ENCODE data around the gene SVBP. TPM values are rescaled to one million over a fixed set of nuclear protein-coding genes. Genes with fewer than 3 reads are reported as not detected.
A peak's percentile ranks its signal among the peaks of the same experiment; 100 is the strongest.

The SVBP gene
- total and polyA plus RNA-seq, 2 donors (not counting 1 experiment from before 2014, with no cell fraction given) = 12.6 to 21.9 TPM

DNA sequence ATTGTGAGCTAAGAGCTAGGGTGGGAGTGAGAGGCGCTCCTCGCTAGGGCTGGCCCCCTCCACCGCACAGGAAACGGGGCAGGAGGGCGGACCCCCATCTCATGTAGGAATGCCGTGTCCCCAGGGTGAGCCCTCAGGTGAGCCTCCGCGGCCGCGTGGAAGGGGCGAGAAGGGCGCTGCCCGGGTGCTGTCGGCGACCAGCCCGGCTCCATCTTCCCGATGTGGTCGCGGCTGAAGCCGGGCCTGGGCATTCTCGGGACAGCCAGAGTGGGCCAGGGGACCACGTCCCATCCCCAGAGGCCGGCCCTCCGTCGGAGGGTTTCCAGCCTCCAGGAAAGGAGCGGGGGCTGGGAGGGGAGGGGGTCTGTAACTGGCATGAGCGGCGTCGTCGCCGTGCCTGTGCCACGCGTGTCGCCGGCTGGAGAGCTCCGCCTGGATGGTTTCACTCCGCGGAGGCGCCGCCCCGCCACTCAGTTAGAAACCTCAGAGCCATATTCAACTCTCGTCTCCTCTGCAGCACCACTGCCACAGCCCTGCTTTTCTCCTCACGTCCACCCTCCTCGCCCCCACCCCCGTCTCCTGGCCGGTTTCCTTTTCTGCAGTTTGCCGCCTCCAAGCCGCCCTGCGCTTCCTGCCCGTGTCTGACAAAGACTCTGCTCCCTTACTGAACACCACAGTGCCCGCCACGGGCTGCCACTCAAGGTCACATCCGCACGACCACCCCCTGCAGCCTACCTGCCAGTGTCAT is 32.1 kb downstream of the SVBP start, which contains the start of gene TMEM269:
Gene TMEM269, plus strand, starts transcription at position 46 of the 748 bp plus-strand sequence. CDS start 4,903 bp downstream, outside the sequence.
- Histone ChIP-seq H3K4me2 (replicated peaks; ENCODE audit: low read depth, low read length, poor library complexity, severe bottlenecking) (peak within 1 kb of the TSS; percentile 73), H3K4me3 (ENCODE audit: control extremely low read depth in 1 of 5, extremely low read depth in 1 of 5, insufficient read depth in 1 of 5, low read depth in 2 of 5, low read length in 4 of 5) (peak within 1 kb of the TSS in 4 of 5 experiments; percentile 17 to 51 (median 38)), H3K79me2 (ENCODE audit: control insufficient read depth, insufficient read depth, low read length) (peaks cover 6% of the 10 kb centered on the region), H3K4me1 (ENCODE audit: control insufficient read depth in 2 of 2, insufficient read depth in 2 of 2, low read length in 2 of 2) (peaks cover 11 to 15% of the 10 kb centered on the region in 2 donors), H3K9me3 (ENCODE audit: control extremely low read depth in 1 of 3, control insufficient read depth in 2 of 3, insufficient read depth in 1 of 3, low read length in 2 of 3) (no peaks in the 10 kb centered on the region), H3K36me3 (replicated peaks in 1 of 2; ENCODE audit: control extremely low read depth in 1 of 2, control insufficient read depth in 1 of 2, extremely low read depth in 1 of 2, insufficient read depth in 2 of 2, low read length in 1 of 2) (peaks cover 5 to 10% of the 10 kb centered on the region in 2 experiments), H4K20me1 (ENCODE audit: control insufficient read depth, insufficient read depth, low read length, poor library complexity, severe bottlenecking) (no peaks in the 10 kb centered on the region), H3K9ac (ENCODE audit: low read length) (peak within 1 kb of the TSS; percentile 34), H3K27ac (ENCODE audit: low read length in 2 of 2) (no peak within 1 kb of the TSS), H3K27me3 (replicated peaks in 1 of 4; ENCODE audit: control extremely low read depth in 1 of 4, control insufficient read depth in 3 of 4, insufficient read depth in 4 of 4, low read length in 3 of 4) (peaks cover 0 to 3% (median 0%) of the 10 kb centered on the region in 4 experiments), H2AFZ (ENCODE audit: insufficient read depth, low read depth, low read length, poor library complexity, severe bottlenecking) (peak within 1 kb of the TSS; percentile 84)
- DNase-seq (peak; percentile 42), ATAC-seq (ENCODE audit: low read depth) (peak; percentile 17)
- Mint-ChIP-seq H3K27ac (no peak within 1 kb of the TSS), H3K9me3 (ENCODE audit: insufficient read depth) (no peaks in the 10 kb centered on the region), H3K27me3 (peaks cover 9% of the 10 kb centered on the region), H3K4me3 (peak within 1 kb of the TSS; percentile 87), H3K4me1 (peaks cover 13% of the 10 kb centered on the region)
- WGBS (ENCODE audit: insufficient coverage) = 19% methylated on average over 37 of the region's 54 CpGs
- TF ChIP-seq EZH2 (IDR thresholded peaks at IDR 0.05; ENCODE audit: borderline replicate concordance, insufficient read depth, low read depth, low read length, poor library complexity, severe bottlenecking) (no peak), CTCF (IDR thresholded peaks at IDR 0.05) (no peak)
- ChIA-PET CTCF (no interaction called here), POLR2A (interaction anchor here (0.9 kb wide), 1 partner anchor 18 kb away, joined by 3 read pairs; the partner anchor contains the start of genes C1orf50 and P3H1)
- intact Hi-C loops (cut with micrococcal nuclease) = no loop called here

DNA sequence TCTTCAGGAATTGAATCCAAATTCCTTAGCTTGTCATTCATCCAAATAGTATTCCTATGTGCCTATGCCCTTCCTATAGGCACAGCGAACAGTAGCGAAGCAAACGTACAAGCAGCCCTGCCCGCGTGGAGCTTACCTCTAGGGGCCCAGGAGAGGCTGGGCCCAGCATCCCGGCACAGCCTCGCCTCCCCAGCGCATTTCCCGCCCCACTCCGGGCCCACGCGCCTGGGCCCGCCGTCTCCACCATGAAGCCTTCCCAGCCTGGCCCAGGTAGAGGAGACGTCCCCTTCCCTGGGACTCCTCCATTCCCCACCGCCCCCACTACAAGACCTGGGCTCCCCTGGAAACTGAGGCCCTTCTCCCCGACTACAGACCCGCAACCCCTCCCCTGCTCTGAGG is 32.7 kb downstream of the SVBP start:
- Histone ChIP-seq H3K36me3 (replicated peaks in 1 of 2; ENCODE audit: control extremely low read depth in 1 of 2, control insufficient read depth in 1 of 2, extremely low read depth in 1 of 2, insufficient read depth in 2 of 2, low read length in 1 of 2) (peaks cover 5 to 11% of the 10 kb centered on the region in 2 experiments), H3K27ac (ENCODE audit: low read length in 2 of 2) (no peak overlapping the region), H3K9me3 (ENCODE audit: control extremely low read depth in 1 of 3, control insufficient read depth in 2 of 3, insufficient read depth in 1 of 3, low read length in 2 of 3) (no peaks in the 10 kb centered on the region), H3K79me2 (ENCODE audit: control insufficient read depth, insufficient read depth, low read length) (peaks cover 6% of the 10 kb centered on the region), H3K9ac (ENCODE audit: low read length) (no peak overlapping the region), H4K20me1 (ENCODE audit: control insufficient read depth, insufficient read depth, low read length, poor library complexity, severe bottlenecking) (no peaks in the 10 kb centered on the region), H2AFZ (ENCODE audit: insufficient read depth, low read depth, low read length, poor library complexity, severe bottlenecking) (peak overlapping the region; percentile 84), H3K27me3 (replicated peaks in 1 of 4; ENCODE audit: control extremely low read depth in 1 of 4, control insufficient read depth in 3 of 4, insufficient read depth in 4 of 4, low read length in 3 of 4) (peaks cover 0 to 3% (median 0%) of the 10 kb centered on the region in 4 experiments), H3K4me2 (replicated peaks; ENCODE audit: low read depth, low read length, poor library complexity, severe bottlenecking) (peak overlapping the region; percentile 73), H3K4me3 (ENCODE audit: control extremely low read depth in 1 of 5, extremely low read depth in 1 of 5, insufficient read depth in 1 of 5, low read depth in 2 of 5, low read length in 4 of 5) (no peak overlapping the region), H3K4me1 (ENCODE audit: control insufficient read depth in 2 of 2, insufficient read depth in 2 of 2, low read length in 2 of 2) (peaks cover 11 to 15% of the 10 kb centered on the region in 2 donors)
- intact Hi-C loops (cut with micrococcal nuclease) = no loop called here
- H3K4me1 Mint-ChIP-seq = peaks cover 13% of the 10 kb centered on the region
- peak overlapping the region; percentile 87 for H3K4me3 Mint-ChIP-seq
- TF ChIP-seq EZH2 (IDR thresholded peaks at IDR 0.05; ENCODE audit: borderline replicate concordance, insufficient read depth, low read depth, low read length, poor library complexity, severe bottlenecking) (no peak), CTCF (IDR thresholded peaks at IDR 0.05) (no peak)
- POLR2A ChIA-PET = interaction anchor here (0.6 to 0.9 kb wide), 2 partner anchors 18 to 20 kb away, joined by 3 to 8 read pairs; partner anchors contain the start of genes C1orf50 and P3H1
- DNase-seq (no peak), ATAC-seq (ENCODE audit: low read depth) (no peak)
- 95% methylated on average over 15 of the region's 18 CpGs for WGBS (ENCODE audit: insufficient coverage)
- no peaks in the 10 kb centered on the region for H3K9me3 Mint-ChIP-seq (ENCODE audit: insufficient read depth)
- no peak overlapping the region for H3K27ac Mint-ChIP-seq
- CTCF ChIA-PET = interaction anchor here (0.9 kb wide), 1 partner anchor 289 kb away, joined by 4 read pairs; no protein-coding TSS in a partner anchor
- H3K27me3 Mint-ChIP-seq = peaks cover 9% of the 10 kb centered on the region
